Raji (cell line): ENCODE measurements around the gene RNU7-1.
A peak's percentile ranks its signal among the peaks of the same experiment; 100 is the strongest.

Source experiments
- POLR2A ChIP-seq: IDR thresholded peaks from 2 replicates; pipeline ENCODE4 v1.6.1; 2011; ENCODE audit warnings: low read depth, low read length, control low read depth; ENCODE audit not compliant: insufficient read depth

The RNU7-1 gene

DNA sequence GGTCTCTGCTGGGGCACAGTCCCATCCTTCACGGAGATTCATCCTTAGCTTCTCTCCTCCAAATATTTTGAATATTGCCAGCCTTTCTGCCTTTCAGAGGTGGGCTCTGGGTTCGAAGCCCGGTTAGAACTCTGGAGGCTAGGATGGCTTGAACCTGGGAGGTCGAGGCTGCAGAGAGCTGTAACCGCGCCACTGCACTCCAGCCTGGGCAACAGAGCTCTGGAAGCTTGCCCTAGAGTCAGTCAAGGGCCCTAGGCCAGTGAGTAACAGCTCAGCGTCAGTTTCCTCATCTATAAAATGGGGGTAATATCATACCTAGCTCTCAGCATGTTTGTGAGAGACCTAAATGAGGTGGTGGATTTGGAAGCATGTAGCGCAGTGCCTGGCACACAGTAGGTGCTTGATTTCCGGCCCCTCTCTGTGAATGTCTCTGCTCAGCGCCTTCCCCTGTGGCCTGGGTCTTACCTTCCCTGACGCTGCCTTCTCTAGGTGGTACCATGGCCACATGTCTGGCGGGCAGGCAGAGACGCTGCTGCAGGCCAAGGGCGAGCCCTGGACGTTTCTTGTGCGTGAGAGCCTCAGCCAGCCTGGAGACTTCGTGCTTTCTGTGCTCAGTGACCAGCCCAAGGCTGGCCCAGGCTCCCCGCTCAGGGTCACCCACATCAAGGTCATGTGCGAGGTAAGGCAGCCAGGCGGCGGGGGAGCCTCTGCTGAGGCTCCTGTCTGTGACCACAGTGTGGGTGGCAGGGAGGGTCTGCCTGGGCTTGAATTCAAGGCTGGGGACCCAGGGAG lies 10.9 kb downstream of the RNU7-1 start:
- no peak for TF ChIP-seq POLR2A

- no peak for TF ChIP-seq POLR2A
Observed at GRCh38 chr12:6955108-6956020, 11.7 kb downstream of the RNU7-1 start.

GRCh38 chr12:6956021-6956727 lies 12.6 kb downstream of the RNU7-1 start:
- no peak for TF ChIP-seq POLR2A

DNA sequence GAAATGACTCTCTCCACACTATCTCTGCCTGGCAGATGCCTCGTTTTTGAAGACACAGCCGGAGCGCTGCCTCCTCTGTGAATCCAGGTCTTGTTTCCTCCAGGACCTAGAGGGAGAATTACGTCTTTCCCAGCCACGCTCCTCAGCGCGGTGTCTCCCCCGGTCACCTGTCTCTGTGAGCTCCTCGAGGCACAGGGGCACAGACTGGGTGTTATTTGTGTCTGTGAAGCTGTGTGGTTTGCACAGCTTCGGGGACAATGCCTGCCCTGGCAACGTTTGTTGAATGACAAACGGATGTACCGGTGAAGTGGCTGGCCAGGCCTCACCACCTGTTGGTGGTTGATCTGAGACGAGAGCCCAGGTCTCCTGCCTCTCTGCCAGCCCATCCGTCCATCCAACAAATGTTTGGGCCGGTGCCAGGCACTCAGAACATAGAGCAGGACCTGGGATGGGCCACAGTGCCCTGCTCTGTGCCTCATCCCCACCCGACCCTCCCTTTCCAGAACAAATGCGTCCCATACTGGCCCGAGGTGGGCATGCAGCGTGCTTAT lies 13.6 kb downstream of the RNU7-1 start:
- TF ChIP-seq POLR2A: no peak

- no peak for TF ChIP-seq POLR2A
Observed at GRCh38 chr12:6957741-6958608, 14.4 kb downstream of the RNU7-1 start.

DNA sequence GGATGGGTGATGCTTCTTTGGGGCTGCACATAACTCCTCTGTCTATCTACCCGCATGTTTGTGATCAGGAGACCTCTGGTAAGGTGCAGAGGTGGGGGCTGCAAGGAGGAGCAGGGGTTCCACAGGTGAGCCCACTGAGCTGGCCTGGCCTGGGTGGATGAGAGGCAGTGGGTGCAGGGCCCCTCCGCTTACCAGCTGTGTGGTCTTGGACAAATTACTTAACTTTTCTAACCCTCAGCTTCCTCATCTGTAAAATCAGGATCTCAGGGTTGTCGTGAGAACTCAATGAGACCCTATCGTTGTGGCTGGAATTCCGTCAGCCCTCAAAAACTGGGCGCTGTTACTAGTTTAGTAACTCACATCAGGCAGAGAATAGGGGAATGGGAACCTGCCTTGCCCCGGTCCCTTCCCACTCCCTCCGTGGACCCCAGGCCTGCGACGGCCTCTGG lies 15.0 kb downstream of the RNU7-1 start:
- TF ChIP-seq POLR2A: no peak

GRCh38 chr12:6959058-6959804 lies 15.6 kb downstream of the RNU7-1 start:
- TF ChIP-seq POLR2A: no peak

DNA sequence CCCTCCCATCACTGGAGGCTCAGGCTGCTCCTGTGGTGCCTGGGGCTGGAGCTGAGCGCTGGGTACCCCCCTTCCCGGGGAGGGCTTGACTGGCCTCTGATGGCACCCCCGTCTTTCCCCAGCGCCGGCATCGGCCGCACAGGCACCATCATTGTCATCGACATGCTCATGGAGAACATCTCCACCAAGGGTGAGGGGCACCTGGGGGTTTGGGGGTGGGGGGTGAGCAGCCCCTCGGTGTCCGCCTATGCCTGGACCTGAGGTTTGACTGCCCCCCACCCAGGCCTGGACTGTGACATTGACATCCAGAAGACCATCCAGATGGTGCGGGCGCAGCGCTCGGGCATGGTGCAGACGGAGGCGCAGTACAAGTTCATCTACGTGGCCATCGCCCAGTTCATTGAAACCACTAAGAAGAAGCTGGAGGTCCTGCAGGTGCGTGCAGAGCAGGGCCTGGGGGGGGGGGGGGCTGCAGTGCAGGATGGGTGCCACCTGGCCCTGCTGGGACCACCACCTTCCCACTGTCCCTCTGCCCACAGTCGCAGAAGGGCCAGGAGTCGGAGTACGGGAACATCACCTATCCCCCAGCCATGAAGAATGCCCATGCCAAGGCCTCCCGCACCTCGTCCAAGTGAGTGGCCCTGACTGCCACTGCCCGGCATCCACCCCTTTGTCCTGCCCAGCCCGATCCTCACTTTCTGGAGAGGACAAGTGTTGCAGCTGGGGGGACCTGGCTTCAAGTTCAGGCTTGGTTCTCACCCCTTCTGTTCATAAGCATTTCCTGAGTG lies 16.4 kb downstream of the RNU7-1 start:
- no peak for TF ChIP-seq POLR2A

- 0 out of 2 replicates have a peak, but pooled peaks have one; percentile 35 for TF ChIP-seq POLR2A
Observed at GRCh38 chr12:6960593-6961277, 17.1 kb downstream of the RNU7-1 start.

DNA sequence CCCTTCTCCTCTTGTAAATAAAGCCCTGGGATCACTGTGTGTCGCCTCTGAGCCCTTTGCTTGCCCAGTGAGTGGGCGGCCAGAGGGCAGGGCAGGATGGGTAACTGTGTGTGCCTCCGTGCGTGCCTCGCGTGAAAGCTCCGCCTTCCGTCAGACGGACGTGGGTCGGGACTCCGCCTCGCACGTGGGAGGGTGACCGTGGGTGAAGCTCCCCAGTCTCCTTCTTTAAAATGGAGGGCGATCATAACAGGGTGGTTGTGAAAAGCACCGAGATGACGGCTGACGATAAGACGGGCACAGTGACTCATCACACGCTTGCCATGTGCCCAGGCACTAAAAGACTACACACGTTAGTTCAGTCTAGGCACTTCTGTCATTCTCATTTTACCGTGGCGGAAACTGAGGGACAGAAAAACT lies 17.7 kb downstream of the RNU7-1 start:
- TF ChIP-seq POLR2A: no peak

DNA sequence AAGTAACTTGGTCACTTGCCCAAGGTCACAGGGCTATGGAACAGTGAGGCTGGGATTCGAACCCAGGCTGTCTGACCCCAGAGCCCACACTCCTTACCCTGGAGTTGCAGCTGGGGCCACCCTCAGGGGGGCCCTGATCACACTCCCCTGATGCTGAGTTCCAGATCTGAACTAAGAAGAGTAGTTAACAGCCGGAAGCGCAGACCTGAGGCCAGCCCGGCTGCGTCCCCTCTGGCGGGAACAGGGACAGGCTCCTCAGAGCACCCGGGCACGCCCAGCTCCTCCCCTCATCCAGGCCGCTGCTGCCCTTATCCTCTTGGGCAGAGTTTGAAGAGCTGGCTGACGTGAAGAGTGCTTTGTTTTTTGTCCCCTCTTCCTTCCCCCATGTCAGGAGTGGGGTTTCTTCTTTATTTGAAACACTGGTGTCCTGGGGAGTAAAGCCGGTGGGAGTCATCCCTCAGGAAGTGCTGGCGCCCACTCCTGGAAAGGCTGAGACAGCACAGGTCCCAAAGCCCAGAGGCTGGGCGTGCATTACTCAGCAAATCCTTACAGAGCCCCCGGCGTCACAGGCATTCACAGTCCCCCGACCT lies 18.2 kb downstream of the RNU7-1 start:
- no peak for TF ChIP-seq POLR2A

GRCh38 chr12:6962285-6963015 lies 18.8 kb downstream of the RNU7-1 start:
- TF ChIP-seq POLR2A: no peak
